Hepatocyte (in vitro differentiated cells): Measurements from ENCODE around the gene LCP1.
"Not testable (repeated sequence)": the region's sequence is repeated elsewhere in the genome, so short reads cannot be mapped to it uniquely, and the experiment has no call there.

ENCODE experiments used
- EZH2 ChIP-seq: fragments of 200-600 bp; sonication (generic); IDR thresholded peaks from 2 replicates; pipeline ENCODE4 v1.6.1; 2016; ENCODE audit warnings: antibody characterized with exemption, mild to moderate bottlenecking, borderline replicate concordance
- TF ChIP-seq, protein P1 (sequence below): fragments of 200-600 bp; sonication (generic); IDR thresholded peaks from 2 replicates; pipeline ENCODE4 v1.5.1; 2016; ENCODE audit warnings: antibody characterized with exemption, mild to moderate bottlenecking; ENCODE audit not compliant: poor library complexity

GRCh38 chr13:46220234-46220633 is 38.3 kb upstream of the LCP1 start:
- not testable (repeated sequence) for TF ChIP-seq EZH2
- TF ChIP-seq, protein P1, sequence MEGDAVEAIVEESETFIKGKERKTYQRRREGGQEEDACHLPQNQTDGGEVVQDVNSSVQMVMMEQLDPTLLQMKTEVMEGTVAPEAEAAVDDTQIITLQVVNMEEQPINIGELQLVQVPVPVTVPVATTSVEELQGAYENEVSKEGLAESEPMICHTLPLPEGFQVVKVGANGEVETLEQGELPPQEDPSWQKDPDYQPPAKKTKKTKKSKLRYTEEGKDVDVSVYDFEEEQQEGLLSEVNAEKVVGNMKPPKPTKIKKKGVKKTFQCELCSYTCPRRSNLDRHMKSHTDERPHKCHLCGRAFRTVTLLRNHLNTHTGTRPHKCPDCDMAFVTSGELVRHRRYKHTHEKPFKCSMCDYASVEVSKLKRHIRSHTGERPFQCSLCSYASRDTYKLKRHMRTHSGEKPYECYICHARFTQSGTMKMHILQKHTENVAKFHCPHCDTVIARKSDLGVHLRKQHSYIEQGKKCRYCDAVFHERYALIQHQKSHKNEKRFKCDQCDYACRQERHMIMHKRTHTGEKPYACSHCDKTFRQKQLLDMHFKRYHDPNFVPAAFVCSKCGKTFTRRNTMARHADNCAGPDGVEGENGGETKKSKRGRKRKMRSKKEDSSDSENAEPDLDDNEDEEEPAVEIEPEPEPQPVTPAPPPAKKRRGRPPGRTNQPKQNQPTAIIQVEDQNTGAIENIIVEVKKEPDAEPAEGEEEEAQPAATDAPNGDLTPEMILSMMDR, result not testable (repeated sequence)
